Measurements from ENCODE around the gene SMIM22.

SMIM22 gene

GRCh38 chr16:4797805-4798252 lies 2.7 kb downstream of the SMIM22 start:
- DNase-seq: no peak

- no peak for DNase-seq
Observed at GRCh38 chr16:4798456-4798855, 3.3 kb downstream of the SMIM22 start.

GRCh38 chr16:4799171-4799855 lies 4.1 kb downstream of the SMIM22 start:
- no peak for DNase-seq

- DNase-seq: no peak
Observed at GRCh38 chr16:4800290-4801041, 5.3 kb downstream of the SMIM22 start.

GRCh38 chr16:4801051-4801961 lies 6.1 kb downstream of the SMIM22 start:
- DNase-seq: no peak

- DNase-seq: peak; percentile 53
Observed at GRCh38 chr16:4801962-4802658, 6.9 kb downstream of the SMIM22 start, which contains the start of gene ROGDI. TSS of gene ROGDI (minus strand) at chr16:4802633. CDS start at chr16:4802571, 62 bp downstream.

- peak; percentile 61 for DNase-seq
Observed at GRCh38 chr16:4802659-4803287, 7.6 kb downstream of the SMIM22 start.

GRCh38 chr16:4803401-4803844 lies 8.3 kb downstream of the SMIM22 start:
- no peak for DNase-seq

GRCh38 chr16:4803898-4804762 lies 9.0 kb downstream of the SMIM22 start:
- DNase-seq: no peak

- no peak for DNase-seq
Observed at GRCh38 chr16:4805231-4805630, 10.1 kb downstream of the SMIM22 start.

GRCh38 chr16:4806280-4806679 lies 11.1 kb downstream of the SMIM22 start:
- DNase-seq: no peak

GRCh38 chr16:4811242-4811641 lies 16.1 kb downstream of the SMIM22 start:
- DNase-seq: no peak

GRCh38 chr16:4811773-4812172 lies 16.6 kb downstream of the SMIM22 start:
- DNase-seq: no peak

- DNase-seq: no peak
Observed at GRCh38 chr16:4813251-4814003, 18.3 kb downstream of the SMIM22 start.

GRCh38 chr16:4814046-4814445 lies 18.9 kb downstream of the SMIM22 start:
- no peak for DNase-seq

GRCh38 chr16:4814542-4815173 lies 19.5 kb downstream of the SMIM22 start:
- DNase-seq: no peak

- DNase-seq: no peak
Observed at GRCh38 chr16:4820652-4821051, 25.5 kb downstream of the SMIM22 start.

- DNase-seq: no peak
Observed at GRCh38 chr16:4825196-4825595, 30.0 kb downstream of the SMIM22 start.

GRCh38 chr16:4826526-4826925 lies 31.4 kb downstream of the SMIM22 start:
- no peak for DNase-seq

GRCh38 chr16:4826980-4827379 lies 31.8 kb downstream of the SMIM22 start:
- no peak for DNase-seq

Data from NCI-H1436 treated with DMSO at 0.1 percent for 48 hours (cell line).